Ovary (tissue), 9 donors: ENCODE results near the gene CNTNAP5. TPM values are rescaled to one million over a fixed set of nuclear protein-coding genes. Genes with fewer than 3 reads are reported as not detected.

Experiments
- DNase-seq, 5 donors: peaks; one replicate each; pipeline ENCODE4 v3.0.0-alpha.2; 2019 to 2020
- H3K27ac ChIP-seq, 2 donors: fragments of 200-600 bp; one replicate each; pipeline versions ENCODE4 v1.5.1 to v1.8.0; 2019 to 2022
- H3K27me3 ChIP-seq: fragments of 200-600 bp; one replicate; pipeline ENCODE4 v1.8.0; 2022
- H3K36me3 ChIP-seq: fragments of 200-600 bp; sonication (generic); one replicate; pipeline ENCODE4 v1.5.1; 2019
- H3K4me1 ChIP-seq: one replicate; pipeline ENCODE4 v1.8.1; 2013; ENCODE audit warnings: mild to moderate bottlenecking, moderate library complexity; ENCODE audit not compliant: insufficient read depth
- H3K4me3 ChIP-seq: fragments of 200-600 bp; sonication (generic); one replicate; pipeline ENCODE4 v1.5.1; 2017
- H3K9me3 ChIP-seq, 2 donors: fragments of 200-600 bp in 1 of 2; sonication (generic) in 1 of 2; one replicate each; pipeline versions ENCODE4 v1.5.1 to v1.8.1; 2013 to 2019; ENCODE audit warnings: mild to moderate bottlenecking in 1 of 2, moderate library complexity in 1 of 2
- CTCF ChIP-seq, 3 donors: fragments of 450-650 bp in 2 of 3; fragments of 200-600 bp in 1 of 3; IDR thresholded peaks; one replicate each; pipeline versions ENCODE4 v1.5.1 to v1.8.0; 2016 to 2022; ENCODE audit warnings: antibody characterized with exemption in 3 of 3, mild to moderate bottlenecking in 1 of 3
- EP300 ChIP-seq: sonication (generic); formaldehyde crosslinking; IDR thresholded peaks from one replicate; pipeline ENCODE4 v1.6.1; 2017; ENCODE audit warnings: antibody characterized with exemption
- POLR2A ChIP-seq: fragments of 450-650 bp; IDR thresholded peaks from one replicate; pipeline ENCODE4 v1.6.1; 2017; ENCODE audit warnings: antibody characterized with exemption, mild to moderate bottlenecking, moderate library complexity
- WGBS, 3 donors: extraction: QIAGEN DNeasy Blood & Tissue Kit in 1 of 3; methylation state at CpG; one replicate each; pipeline versions ENCODE4 v1.1.5 to v1.1.7; 2013 to 2017; 5-methylcytosine and 5-hydroxymethylcytosine counted together
- intact Hi-C, 4 donors: fragments of 100-400 bp; cut with DNase I; formaldehyde crosslinking; loops; one replicate each; pipeline versions ENCODE4 v1.11.0 to v1.15.1; 2022 to 2023
- polyA plus RNA-seq, 2 donors: library from polyadenylated mRNA; stranded (reverse); fragments of 200-250 nt in 1 of 2; fragments of 350-450 nt in 1 of 2; fragmentation: Illumina TruSeq in 1 of 2; extraction: RNeasy Lipid Tissue Mini Kit (QIAGEN cat#74804) in 1 of 2; gene quantifications; one replicate each; pipeline ENCODE4 v1.2.3, GENCODE V29; 2013 to 2014
- total RNA-seq, 7 donors: library from RNA; depleted of rRNA in 2 of 7; stranded (reverse); fragments of >200 nt in 2 of 7; fragmentation: NEBNext Ultra II Directional in 3 of 7; extraction: Animal tissue kit (Norgen Biotek cat#: 25700) in 3 of 7; gene quantifications; one replicate each; pipeline versions ENCODE4 v1.1.0 to v1.2.4, GENCODE V29; 2016 to 2023
- donor health status: DM: no; HTN: no; CAD: no; lungs with moderate emphysema.
- donor health status: DM: no; HTN: no; CAD: no.
- donor health status: Bipolar disorder and iron deficiency.
- donor health status: DM: yes; HTN: yes; CAD: no.
- donor health status: DM: no; HTN: no; CAD: no.
- donor health status: DM: yes; HTN: yes; CAD: no.

CNTNAP5 gene
- total and polyA plus RNA-seq, 9 donors: not detected

GRCh38 chr2:124834331-124834730, 809.2 kb downstream of the CNTNAP5 start:
- Histone ChIP-seq H3K27ac (no peak overlapping the region), H3K36me3 (no peaks in the 10 kb centered on the region), H3K27me3 (no peaks in the 10 kb centered on the region), H3K9me3 (no peaks in the 10 kb centered on the region), H3K4me3 (no peak overlapping the region), H3K4me1 (no peaks in the 10 kb centered on the region)
- no peak for TF ChIP-seq POLR2A
- TF ChIP-seq CTCF (IDR thresholded peaks at IDR 0.05): no peak
- TF ChIP-seq EP300: no peak
- 53 to 63% (median 57%) methylated on average over 1 of the region's 1 CpG for WGBS, 3 donors
- no peak for DNase-seq
- intact Hi-C loops: no loop called here

- TF ChIP-seq CTCF (IDR thresholded peaks at IDR 0.05) (no peak), POLR2A (no peak), EP300 (no peak)
- DNase-seq: no peak
- no peaks in the 10 kb centered on the region for H3K36me3 ChIP-seq
- intact Hi-C loops: no loop called here
- no peak overlapping the region for H3K27ac ChIP-seq
- no peaks in the 10 kb centered on the region for H3K9me3 ChIP-seq
- H3K4me3 ChIP-seq: no peak overlapping the region
- WGBS, 3 donors: 64 to 67% (median 64%) methylated on average over 4 of the region's 4 CpGs
- H3K4me1 ChIP-seq: no peaks in the 10 kb centered on the region
- H3K27me3 ChIP-seq: no peaks in the 10 kb centered on the region
These were observed 810.2 kb downstream of the CNTNAP5 start for GRCh38 chr2:124835331-124835730.

GRCh38 chr2:124836416-124836815, 811.3 kb downstream of the CNTNAP5 start:
- Histone ChIP-seq H3K4me1 (no peaks in the 10 kb centered on the region), H3K36me3 (no peaks in the 10 kb centered on the region), H3K27me3 (no peaks in the 10 kb centered on the region), H3K9me3 (no peaks in the 10 kb centered on the region), H3K27ac (no peak overlapping the region), H3K4me3 (no peak overlapping the region)
- no peak for DNase-seq
- intact Hi-C loops: no loop called here
- WGBS, 3 donors: 3 to 6% (median 3%) methylated on average over 3 of the region's 3 CpGs
- TF ChIP-seq EP300 (no peak), CTCF (IDR thresholded peaks at IDR 0.05) (no peak), POLR2A (no peak)

GRCh38 chr2:124837496-124837895, 812.4 kb downstream of the CNTNAP5 start:
- H3K4me1 ChIP-seq: no peaks in the 10 kb centered on the region
- intact Hi-C loops: no loop called here
- H3K36me3 ChIP-seq: no peaks in the 10 kb centered on the region
- DNase-seq: no peak
- no peaks in the 10 kb centered on the region for H3K27me3 ChIP-seq
- no peaks in the 10 kb centered on the region for H3K9me3 ChIP-seq
- H3K4me3 ChIP-seq: no peak overlapping the region
- 29 to 50% (median 41%) methylated on average over 2 of the region's 2 CpGs for WGBS, 3 donors
- no peak overlapping the region for H3K27ac ChIP-seq
- no peak for TF ChIP-seq POLR2A
- TF ChIP-seq CTCF (IDR thresholded peaks at IDR 0.05): no peak
- no peak for TF ChIP-seq EP300

GRCh38 chr2:124838406-124838805, 813.3 kb downstream of the CNTNAP5 start:
- intact Hi-C loops: no loop called here
- 65 to 70% (median 67%) methylated on average over 3 of the region's 3 CpGs for WGBS, 3 donors

More at GRCh38 chr2:124838406-124838805, 813.3 kb downstream of the CNTNAP5 start:
- TF ChIP-seq CTCF (IDR thresholded peaks at IDR 0.05) (no peak), POLR2A (no peak), EP300 (no peak)
- Histone ChIP-seq H3K9me3 (no peaks in the 10 kb centered on the region), H3K27me3 (no peaks in the 10 kb centered on the region), H3K27ac (no peak overlapping the region), H3K4me3 (no peak overlapping the region), H3K4me1 (no peaks in the 10 kb centered on the region), H3K36me3 (no peaks in the 10 kb centered on the region)
- no peak for DNase-seq
